ENCODE results near the gene PCNT.

Gene PCNT

GRCh38 chr21:46459024-46459355 lies 135.0 kb downstream of the PCNT start:
- CTCF ChIA-PET, result no interaction called here
- no peak for TF ChIP-seq ZBTB49 (tag by site-specific recombination; IDR thresholded peaks at IDR 0.05; ENCODE audit: low read depth)
- TF ChIP-seq ZNF214 (tag by site-specific recombination; IDR thresholded peaks at IDR 0.05; ENCODE audit: borderline replicate concordance), result no peak
- TF ChIP-seq ZNF660 (tag by site-specific recombination; IDR thresholded peaks at IDR 0.05), result peak; percentile 11; the same call in 1 of the 2 replicates
- no peak for TF ChIP-seq ZNF366 (tag by site-specific recombination; conservative IDR thresholded peaks at IDR 0.05)
- no peak for TF ChIP-seq CTCF (tag by site-specific recombination; IDR thresholded peaks at IDR 0.05)
- TF ChIP-seq YY1 (tag by site-specific recombination; IDR thresholded peaks at IDR 0.05), result peak; percentile 68
- TF ChIP-seq ZFHX2 (tag by site-specific recombination; conservative IDR thresholded peaks at IDR 0.05), result no peak
- TF ChIP-seq ZNF324 (tag by site-specific recombination; IDR thresholded peaks at IDR 0.05), result no peak
- no peak for TF ChIP-seq PRDM10 (tag by site-specific recombination; IDR thresholded peaks at IDR 0.05)
- peak; percentile 13; the same call in 1 of the 2 replicates for TF ChIP-seq KLF17 (tag by site-specific recombination; IDR thresholded peaks at IDR 0.05)
- no peak for TF ChIP-seq ZNF585B (tag by site-specific recombination; IDR thresholded peaks at IDR 0.05)
- no peak for TF ChIP-seq ZBTB17 (tag by site-specific recombination; IDR thresholded peaks at IDR 0.05)
- TF ChIP-seq ZNF677 (tag by site-specific recombination; IDR thresholded peaks at IDR 0.05), result no peak
- TF ChIP-seq ZNF473 (tag by site-specific recombination; IDR thresholded peaks at IDR 0.05), result no peak
- no peak for TF ChIP-seq PRDM2 (tag by site-specific recombination; IDR thresholded peaks at IDR 0.05; ENCODE audit: borderline replicate concordance)
- TF ChIP-seq ZNF148 (tag by site-specific recombination; IDR thresholded peaks at IDR 0.05; ENCODE audit: borderline replicate concordance), result no peak
- no peak for TF ChIP-seq KLF1 (tag by site-specific recombination; IDR thresholded peaks at IDR 0.05)
- TF ChIP-seq ZBTB26 (tag by site-specific recombination; optimal IDR thresholded peaks at IDR 0.05), result peak; percentile 78

More at GRCh38 chr21:46459024-46459355, 135.0 kb downstream of the PCNT start:
- peak overlapping the region; percentile 72; the same call in 1 of the 2 replicates for H3K27ac ChIP-seq (ENCODE audit: extremely low read depth, low read depth, low read length)
- no peaks in the 10 kb centered on the region for H3K9me3 ChIP-seq (ENCODE audit: control insufficient read depth, insufficient read depth, low read depth, low read length)
- H3K4me1 ChIP-seq (ENCODE audit: control insufficient read depth, insufficient read depth, low read length), result 0 out of 2 replicates have a peak, but pooled peaks cover 3% of the 10 kb centered on the region
- peaks cover 10 to 39% of the 10 kb centered on the region in 2 experiments; a peak in 2 of 3 replicates for H3K36me3 ChIP-seq (ENCODE audit: control insufficient read depth in 2 of 2, insufficient read depth in 1 of 2, low read length in 2 of 2)
- H3K4me3 ChIP-seq (ENCODE audit: low read depth, low read length), result peak overlapping the region; percentile 86
- POLR2A ChIA-PET, result interaction anchor here (0.5 to 2.5 kb wide), 3 partner anchors 11 to 177 kb away, joined by 4 to 11 read pairs (median 4); partner anchors contain the start of gene PRMT2

All from HEK293 (cell line).